Smooth muscle cell of the brain vasculature (primary cell): Measurements from ENCODE around the gene TMEM134.

ENCODE experiments used
- DNase-seq: peaks from one replicate; pipeline ENCODE4 v3.0.0-alpha.2; 2012; ENCODE audit warnings: low read depth, low spot score

Gene TMEM134

GRCh38 chr11:67500831-67501715 is 32.0 kb upstream of the TMEM134 start:
- DNase-seq: no peak

GRCh38 chr11:67500484-67500821 is 31.4 kb upstream of the TMEM134 start:
- DNase-seq: no peak

GRCh38 chr11:67499808-67500483 is 30.9 kb upstream of the TMEM134 start:
- no peak for DNase-seq

- DNase-seq: no peak
These were observed 29.5 kb upstream of the TMEM134 start for GRCh38 chr11:67498544-67498972.

- no peak for DNase-seq
These were observed 28.7 kb upstream of the TMEM134 start for GRCh38 chr11:67497656-67498291.

GRCh38 chr11:67496113-67496512 is 27.1 kb upstream of the TMEM134 start:
- DNase-seq: no peak

GRCh38 chr11:67495234-67496005 is 26.4 kb upstream of the TMEM134 start:
- no peak for DNase-seq

- no peak for DNase-seq
These were observed 25.6 kb upstream of the TMEM134 start for GRCh38 chr11:67494371-67495233.

GRCh38 chr11:67493548-67494370 is 24.7 kb upstream of the TMEM134 start:
- no peak for DNase-seq

- DNase-seq: no peak
These were observed 23.9 kb upstream of the TMEM134 start for GRCh38 chr11:67492801-67493547.

- DNase-seq: no peak
These were observed 23.1 kb upstream of the TMEM134 start for GRCh38 chr11:67492069-67492727.

GRCh38 chr11:67491276-67492068 is 22.4 kb upstream of the TMEM134 start:
- no peak for DNase-seq

GRCh38 chr11:67490727-67491065 is 21.6 kb upstream of the TMEM134 start:
- DNase-seq: no peak

- no peak for DNase-seq
These were observed 21.1 kb upstream of the TMEM134 start for GRCh38 chr11:67489885-67490726.

- no peak for DNase-seq
These were observed 20.3 kb upstream of the TMEM134 start for GRCh38 chr11:67489203-67489884.

GRCh38 chr11:67486481-67487195 is 17.6 kb upstream of the TMEM134 start:
- no peak for DNase-seq
